ENCODE measurements around the gene POTEB2. TPM values are rescaled to one million over a fixed set of nuclear protein-coding genes. Genes with fewer than 3 reads are reported as not detected.
"Not testable (repeated sequence)": the region's sequence is repeated elsewhere in the genome, so short reads cannot be mapped to it uniquely, and the experiment has no call there.

POTEB2 gene
- not detected in 2 replicates for polyA plus RNA-seq (2012; rRNA removed)
- not detected in 2 replicates for polyA plus RNA-seq (2012; cell fraction: cytosol; rRNA removed)
- not detected in 2 replicates for polyA plus RNA-seq (2012; cell fraction: nucleus; rRNA removed)

DNA sequence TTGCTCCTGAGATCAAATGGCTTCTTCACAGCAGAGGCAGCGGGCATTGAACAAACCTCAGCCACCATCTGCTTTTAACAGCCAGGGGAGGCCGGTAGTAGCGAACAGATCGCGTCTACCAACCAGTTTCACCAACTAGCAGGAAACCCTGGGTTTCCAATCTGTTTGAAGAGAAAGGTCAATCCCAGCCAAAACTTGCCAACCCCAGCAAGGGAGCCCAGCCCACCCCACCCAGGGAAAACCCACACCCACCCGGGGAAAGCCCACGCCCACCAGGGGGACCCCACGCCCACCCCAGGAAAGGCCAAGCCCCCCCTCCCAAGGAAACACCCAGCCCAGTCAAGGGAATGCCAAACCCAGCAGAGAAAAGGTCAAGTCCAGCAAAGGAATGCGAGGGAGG lies at the start of gene POTEB2:
TSS of gene POTEB2 (minus strand) at position 101 of the 400 bp plus-strand sequence. CDS start at position 68, 33 bp downstream.
- no CpG with 5 or more reads among the region's 9 CpGs for WGBS (ENCODE audit: low lambda C conversion rate)
- H3K9me3 ChIP-seq; H3K79me2 ChIP-seq (ENCODE audit: insufficient read depth); H3K9ac ChIP-seq; H3K4me3 ChIP-seq (ENCODE audit: low read depth in 2 of 2, low read length in 1 of 2); H3K36me3 ChIP-seq (replicated peaks in 1 of 2; ENCODE audit: control insufficient read depth in 1 of 2, insufficient read depth in 2 of 2, low read length in 1 of 2); H3K4me1 ChIP-seq (ENCODE audit: control insufficient read depth in 1 of 2, insufficient read depth in 2 of 2, low read depth in 1 of 2, low read length in 1 of 2); H3K9me2 ChIP-seq; H3K27ac ChIP-seq (ENCODE audit: low read depth in 2 of 2, low read length in 1 of 2); DNase-seq; H4K20me1 ChIP-seq (ENCODE audit: insufficient read depth); H3K4me2 ChIP-seq; H3K27me3 ChIP-seq (ENCODE audit: insufficient read depth); H3F3A ChIP-seq (replicated peaks; ENCODE audit: insufficient read depth); POLR2A ChIA-PET; CTCF ChIA-PET; H2AFZ ChIP-seq (ENCODE audit: low read depth): not testable (repeated sequence)

- H3K9me2 ChIP-seq; H3K4me3 ChIP-seq (ENCODE audit: low read depth in 2 of 2, low read length in 1 of 2); DNase-seq; H3K9ac ChIP-seq; H4K20me1 ChIP-seq (ENCODE audit: insufficient read depth); H3K4me2 ChIP-seq; CTCF ChIA-PET; H2AFZ ChIP-seq (ENCODE audit: low read depth); POLR2A ChIA-PET; H3K27me3 ChIP-seq (ENCODE audit: insufficient read depth); H3K9me3 ChIP-seq; H3K27ac ChIP-seq (ENCODE audit: low read depth in 2 of 2, low read length in 1 of 2); H3K4me1 ChIP-seq (ENCODE audit: control insufficient read depth in 1 of 2, insufficient read depth in 2 of 2, low read depth in 1 of 2, low read length in 1 of 2); H3F3A ChIP-seq (replicated peaks; ENCODE audit: insufficient read depth); H3K36me3 ChIP-seq (replicated peaks in 1 of 2; ENCODE audit: control insufficient read depth in 1 of 2, insufficient read depth in 2 of 2, low read length in 1 of 2); H3K79me2 ChIP-seq (ENCODE audit: insufficient read depth): not testable (repeated sequence)
- no CpG with 5 or more reads among the region's 5 CpGs for WGBS (ENCODE audit: low lambda C conversion rate)
These were observed 13.8 kb upstream of the POTEB2 start for GRCh38 chr15:20879916-20880315.

- no CpG with 5 or more reads among the region's 48 CpGs for WGBS (ENCODE audit: low lambda C conversion rate)
- H3F3A ChIP-seq (replicated peaks; ENCODE audit: insufficient read depth); H3K79me2 ChIP-seq (ENCODE audit: insufficient read depth); H3K9me3 ChIP-seq; H3K4me3 ChIP-seq (ENCODE audit: low read depth in 2 of 2, low read length in 1 of 2); H3K4me1 ChIP-seq (ENCODE audit: control insufficient read depth in 1 of 2, insufficient read depth in 2 of 2, low read depth in 1 of 2, low read length in 1 of 2); POLR2A ChIA-PET; H2AFZ ChIP-seq (ENCODE audit: low read depth); H3K36me3 ChIP-seq (replicated peaks in 1 of 2; ENCODE audit: control insufficient read depth in 1 of 2, insufficient read depth in 2 of 2, low read length in 1 of 2); H4K20me1 ChIP-seq (ENCODE audit: insufficient read depth); CTCF ChIA-PET; DNase-seq; H3K9ac ChIP-seq; H3K27ac ChIP-seq (ENCODE audit: low read depth in 2 of 2, low read length in 1 of 2); H3K4me2 ChIP-seq; H3K27me3 ChIP-seq (ENCODE audit: insufficient read depth); H3K9me2 ChIP-seq: not testable (repeated sequence)
These were observed 12.3 kb upstream of the POTEB2 start for GRCh38 chr15:20878464-20878863.

- DNase-seq; H3F3A ChIP-seq (replicated peaks; ENCODE audit: insufficient read depth); H3K9me3 ChIP-seq; H3K27me3 ChIP-seq (ENCODE audit: insufficient read depth); H3K4me3 ChIP-seq (ENCODE audit: low read depth in 2 of 2, low read length in 1 of 2); CTCF ChIA-PET; H2AFZ ChIP-seq (ENCODE audit: low read depth); H3K36me3 ChIP-seq (replicated peaks in 1 of 2; ENCODE audit: control insufficient read depth in 1 of 2, insufficient read depth in 2 of 2, low read length in 1 of 2); H3K9me2 ChIP-seq; H3K27ac ChIP-seq (ENCODE audit: low read depth in 2 of 2, low read length in 1 of 2); H3K4me2 ChIP-seq; H4K20me1 ChIP-seq (ENCODE audit: insufficient read depth); H3K79me2 ChIP-seq (ENCODE audit: insufficient read depth); H3K9ac ChIP-seq; H3K4me1 ChIP-seq (ENCODE audit: control insufficient read depth in 1 of 2, insufficient read depth in 2 of 2, low read depth in 1 of 2, low read length in 1 of 2); POLR2A ChIA-PET: not testable (repeated sequence)
- no CpG with 5 or more reads among the region's 37 CpGs for WGBS (ENCODE audit: low lambda C conversion rate)
These were observed 11.7 kb upstream of the POTEB2 start for GRCh38 chr15:20877819-20878218.

Small RNAs within 50 kb of the gene (small RNA-seq; reads per million reads assigned to genes)
- 0 reads per million in 7 experiments for gene AC012414.2
- 0 reads per million in 7 experiments for gene MIR3118-2
- gene RNU6-749P = 0 reads per million in 7 experiments
- 0 reads per million in 7 experiments for gene ZNF519P2
